T-cell (primary cell): ENCODE results near the gene ARFGEF2. TPM values are rescaled to one million over a fixed set of nuclear protein-coding genes. Genes with fewer than 3 reads are reported as not detected.

Experiments
- ATAC-seq, 4 experiments: fragments of 200-7000 bp in 3 of 4; fragments of 150-1000 bp in 1 of 4; cut with Tn5 transposase; replicated peaks in 1 of 4; 1 replicate in 3 of 4; 2 replicates in 1 of 4; pipeline ENCODE4 v1.10.0; 2021; ENCODE audit warnings: moderate library complexity in 3 of 4, mild to moderate bottlenecking in 2 of 4, moderate number of reproducible peaks in 1 of 4
- CTCF ChIA-PET, 2 donors: fragments of 300-600 bp; sonication (Branson Sonifier 250); formaldehyde crosslinking; loops; one replicate each; lab custom pipeline; 2022; ENCODE audit warnings: antibody characterized with exemption in 2 of 2; lab: Charles Lee
- POLR2A ChIA-PET, 2 donors: fragments of 300-600 bp; sonication (Branson Sonifier 250); formaldehyde crosslinking; loops; one replicate each; lab custom pipeline; 2022; ENCODE audit warnings: antibody characterized with exemption in 2 of 2; lab: Charles Lee
- DNase-seq, 35 experiments: peaks; one replicate each; pipeline versions ENCODE4 v3.0.0 to v3.0.0-alpha.2; 2013 to 2023
- H3K27ac ChIP-seq: one replicate; pipeline ENCODE4 v1.5.1; 2013; ENCODE audit warnings: low read length
- H3K27me3 ChIP-seq, 2 experiments: replicated peaks in 1 of 2; 1 replicate in 1 of 2; 2 replicates in 1 of 2; pipeline versions ENCODE4 v1.6.1 to v1.7.0; 2013; ENCODE audit warnings: low read length in 1 of 2, mixed read lengths in 1 of 2; ENCODE audit not compliant: control insufficient read depth in 2 of 2, insufficient read depth in 2 of 2; ENCODE audit errors: extremely low read depth in 1 of 2
- H3K36me3 ChIP-seq, 2 donors: 1 replicate in 1 of 2; 2 replicates in 1 of 2; pipeline versions ENCODE4 v1.6.1 to v1.7.0; 2013; ENCODE audit warnings: low read length in 1 of 2; ENCODE audit not compliant: control insufficient read depth in 2 of 2, insufficient read depth in 1 of 2; ENCODE audit errors: extremely low read depth in 1 of 2
- H3K4me1 ChIP-seq, 2 experiments: 1 replicate in 1 of 2; 2 replicates in 1 of 2; pipeline versions ENCODE4 v1.6.1 to v1.7.0; 2013; ENCODE audit warnings: low read length in 2 of 2, mixed read lengths in 1 of 2; ENCODE audit not compliant: insufficient read depth in 2 of 2, control insufficient read depth in 1 of 2; ENCODE audit errors: extremely low read depth in 1 of 2
- H3K4me3 ChIP-seq, 2 donors: 1 replicate in 1 of 2; 2 replicates in 1 of 2; pipeline versions ENCODE4 v1.5.1 to v1.7.0; 2013; ENCODE audit warnings: mild to moderate bottlenecking in 2 of 2, low read length in 1 of 2, moderate library complexity in 1 of 2; ENCODE audit not compliant: control insufficient read depth in 1 of 2; ENCODE audit errors: extremely low read depth in 1 of 2
- H3K9me3 ChIP-seq: 2 replicates; pipeline ENCODE4 v1.7.0; 2013
- H3K27ac Mint-ChIP-seq, 2 donors: one replicate each; pipeline ENCODE4 v1.8.0; 2020 to 2021; ENCODE audit warnings: mild to moderate bottlenecking in 2 of 2, mixed read lengths in 2 of 2
- H3K27me3 Mint-ChIP-seq, 2 donors: one replicate each; pipeline ENCODE4 v1.8.0; 2021 to 2022; ENCODE audit warnings: mixed read lengths in 2 of 2
- H3K36me3 Mint-ChIP-seq: one replicate; pipeline ENCODE4 v1.8.0; 2021; ENCODE audit warnings: mixed read lengths
- H3K4me1 Mint-ChIP-seq, 3 donors: one replicate each; pipeline ENCODE4 v1.8.0; 2020 to 2022; ENCODE audit warnings: mixed read lengths in 3 of 3, mild to moderate bottlenecking in 1 of 3
- H3K4me3 Mint-ChIP-seq, 3 donors: one replicate each; pipeline ENCODE4 v1.8.0; 2020 to 2022; ENCODE audit warnings: mild to moderate bottlenecking in 3 of 3, mixed read lengths in 3 of 3, moderate library complexity in 3 of 3
- H3K9me3 Mint-ChIP-seq, 3 donors: one replicate each; pipeline ENCODE4 v1.8.0; 2020 to 2022; ENCODE audit warnings: mixed read lengths in 3 of 3
- WGBS: methylation state at CpG from one replicate; pipeline ENCODE4 v1.1.5; 2013; ENCODE audit warnings: missing lambda C conversion rate; ENCODE audit not compliant: insufficient coverage; 5-methylcytosine and 5-hydroxymethylcytosine counted together
- total RNA-seq, 35 experiments: library from RNA in 6 of 35; stranded (reverse) in 6 of 35; fragments of 120-200 nt in 1 of 35; gene quantifications; one replicate each; pipeline versions ENCODE4 v1.2.1 to v1.2.4 and lab custom pipeline; 2013 to 2026

Gene ARFGEF2
- total RNA-seq, 5 donors from 2014 or later (not counting 1 experiment from before 2014, with no cell fraction given) = 23.4 to 30.3 (median 26.0) TPM

DNA sequence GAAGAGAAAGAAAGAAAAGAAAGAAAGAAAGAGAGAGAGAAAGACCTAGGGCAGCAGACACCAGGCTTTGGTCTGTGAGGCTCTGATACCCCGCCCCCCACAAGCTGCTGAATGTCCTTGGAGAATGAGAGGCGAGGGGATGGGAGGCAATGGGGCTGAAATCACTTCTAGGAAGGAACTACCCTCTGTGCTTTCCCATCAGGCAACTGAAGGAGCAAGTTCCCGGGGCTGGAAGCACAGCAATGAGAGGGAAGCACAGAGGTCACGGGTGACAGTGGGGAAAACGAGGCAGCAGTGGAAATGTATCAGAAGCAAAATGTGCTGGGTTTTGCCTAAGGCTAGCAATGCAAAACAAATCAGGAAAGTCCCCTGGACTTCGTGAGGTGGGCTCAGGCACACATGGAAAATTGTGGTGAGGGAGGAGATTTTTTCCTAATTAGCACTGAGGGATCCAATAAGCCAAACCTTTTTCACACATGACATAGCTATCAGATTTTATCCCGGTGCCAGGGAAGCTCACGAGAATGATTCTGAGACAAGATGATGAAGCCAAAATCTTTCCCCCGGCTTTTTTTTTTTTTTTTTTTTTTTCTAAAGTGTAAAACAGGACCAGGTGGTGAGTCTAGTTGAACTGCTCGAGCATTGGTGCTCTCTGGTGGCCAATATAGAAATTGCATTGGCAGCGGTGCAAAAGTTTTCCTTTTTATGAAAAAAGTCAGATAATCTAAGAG is 16.8 kb upstream of the ARFGEF2 start:
- Mint-ChIP-seq H3K4me1 (peaks cover 7 to 15% (median 9%) of the 10 kb centered on the region in 3 donors), H3K4me3 (no peak overlapping the region), H3K9me3 (peaks cover 0 to 5% (median 4%) of the 10 kb centered on the region in 3 donors), H3K36me3 (no peaks in the 10 kb centered on the region), H3K27me3 (peaks cover 0 to 4% of the 10 kb centered on the region in 2 donors), H3K27ac (peak overlapping the region in 1 of 2 donors; percentile 52)
- Histone ChIP-seq H3K27me3 (no peaks in the 10 kb centered on the region), H3K4me1 (peaks cover 0 to 8% of the 10 kb centered on the region in 2 experiments), H3K36me3 (no peaks in the 10 kb centered on the region), H3K9me3 (no peaks in the 10 kb centered on the region), H3K27ac (no peak overlapping the region), H3K4me3 (no peak overlapping the region)
- ChIA-PET POLR2A (interaction anchor here in 1 of 2 donors (0.6 kb wide), 1 partner anchor 1279 kb away, joined by 4 read pairs; no protein-coding TSS in a partner anchor), CTCF (interaction anchor here (0.6 to 3.0 kb wide), 31 partner anchors 11 to 1532 kb away, joined by 3 to 79 read pairs (median 5); no protein-coding TSS in a partner anchor)
- WGBS = 52% methylated on average over 5 of the region's 11 CpGs
- ATAC-seq (peak; percentile 48 to 64 (median 58)), DNase-seq (peak; percentile 18 to 79 (median 57))

DNA sequence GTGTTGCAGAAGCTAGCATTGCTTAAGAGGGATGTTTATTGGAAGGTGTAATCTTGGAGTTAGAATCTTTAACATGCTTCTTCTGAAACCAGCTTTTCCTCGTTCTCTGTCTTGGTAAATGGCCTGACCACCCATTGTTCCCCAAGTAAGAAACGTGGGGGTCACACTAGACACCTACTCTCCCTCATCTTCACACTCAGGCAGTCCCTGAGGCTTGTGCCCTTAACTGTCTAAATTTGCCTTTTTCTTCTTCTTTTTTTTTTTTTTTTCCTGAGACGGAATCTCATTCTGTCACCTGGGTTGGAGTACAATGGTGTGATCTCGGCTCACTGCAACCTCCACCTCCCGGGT is 16.2 kb upstream of the ARFGEF2 start:
- Mint-ChIP-seq H3K27ac (no peak overlapping the region), H3K4me3 (no peak overlapping the region), H3K4me1 (peaks cover 7 to 15% (median 14%) of the 10 kb centered on the region in 3 donors), H3K36me3 (no peaks in the 10 kb centered on the region), H3K27me3 (peaks cover 0 to 4% of the 10 kb centered on the region in 2 donors), H3K9me3 (peaks cover 0 to 5% (median 4%) of the 10 kb centered on the region in 3 donors)
- H3K36me3 ChIP-seq = no peaks in the 10 kb centered on the region
- peaks cover 0 to 12% of the 10 kb centered on the region in 2 experiments for H3K4me1 ChIP-seq
- CTCF ChIA-PET = interaction anchor here (0.6 to 3.0 kb wide), 13 partner anchors 23 to 416 kb away, joined by 3 to 79 read pairs (median 4); no protein-coding TSS in a partner anchor
- no peak for ATAC-seq
- WGBS = 35% methylated on average over 2 of the region's 5 CpGs
- H3K4me3 ChIP-seq = no peak overlapping the region
- POLR2A ChIA-PET = no interaction called here
- H3K27ac ChIP-seq = no peak overlapping the region
- H3K27me3 ChIP-seq = no peaks in the 10 kb centered on the region
- DNase-seq = no peak
- no peaks in the 10 kb centered on the region for H3K9me3 ChIP-seq

DNA sequence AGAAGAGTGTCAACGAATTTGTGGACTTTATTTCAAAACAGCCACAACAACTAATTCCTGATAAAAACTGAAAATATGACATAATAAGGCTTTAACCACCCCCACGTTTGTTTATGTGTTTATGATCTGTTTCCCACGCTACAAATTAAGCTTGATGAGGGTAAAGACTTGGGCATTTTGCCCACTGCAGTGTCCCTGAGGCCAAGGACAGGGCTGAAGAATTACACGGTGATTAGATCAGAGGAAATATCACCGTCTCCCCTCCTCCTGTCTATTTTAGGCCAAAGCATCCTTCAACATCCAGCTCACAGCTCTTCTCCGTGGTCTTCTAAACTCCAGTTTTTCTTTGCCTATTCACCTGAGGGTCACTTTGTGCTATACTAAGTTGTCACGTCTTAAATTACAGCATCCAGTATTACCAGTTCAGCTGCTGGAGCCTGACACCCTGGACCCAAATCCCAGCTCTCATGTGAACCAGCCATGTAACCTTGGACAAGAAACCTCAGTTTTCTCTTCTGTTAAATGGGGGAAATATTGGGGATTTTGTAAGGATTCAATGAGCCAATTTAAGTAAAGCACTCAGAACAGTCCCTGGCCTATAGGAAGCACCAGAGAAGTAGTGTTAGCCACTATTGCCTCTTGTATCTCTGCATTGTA is 15.2 kb upstream of the ARFGEF2 start:
- 92% methylated on average over 3 of the region's 7 CpGs for WGBS
- Histone ChIP-seq H3K4me3 (no peak overlapping the region), H3K27me3 (no peaks in the 10 kb centered on the region), H3K27ac (no peak overlapping the region), H3K4me1 (peaks cover 0 to 23% of the 10 kb centered on the region in 2 experiments), H3K9me3 (no peaks in the 10 kb centered on the region), H3K36me3 (no peaks in the 10 kb centered on the region)
- POLR2A ChIA-PET = interaction anchor here in 1 of 2 donors (0.5 kb wide), 1 partner anchor 18 kb away, joined by 4 read pairs; no protein-coding TSS in a partner anchor
- no peak for DNase-seq
- CTCF ChIA-PET = interaction anchor here (1.0 to 3.0 kb wide), 5 partner anchors 245 to 257 kb away, joined by 3 to 79 read pairs (median 3); no protein-coding TSS in a partner anchor
- no peak overlapping the region for H3K4me3 Mint-ChIP-seq
- peaks cover 0 to 5% (median 4%) of the 10 kb centered on the region in 3 donors for H3K9me3 Mint-ChIP-seq
- no peaks in the 10 kb centered on the region for H3K27me3 Mint-ChIP-seq
- H3K27ac Mint-ChIP-seq = no peak overlapping the region
- no peaks in the 10 kb centered on the region for H3K36me3 Mint-ChIP-seq
- H3K4me1 Mint-ChIP-seq = peaks cover 7 to 25% (median 17%) of the 10 kb centered on the region in 3 donors
- no peak for ATAC-seq

DNA sequence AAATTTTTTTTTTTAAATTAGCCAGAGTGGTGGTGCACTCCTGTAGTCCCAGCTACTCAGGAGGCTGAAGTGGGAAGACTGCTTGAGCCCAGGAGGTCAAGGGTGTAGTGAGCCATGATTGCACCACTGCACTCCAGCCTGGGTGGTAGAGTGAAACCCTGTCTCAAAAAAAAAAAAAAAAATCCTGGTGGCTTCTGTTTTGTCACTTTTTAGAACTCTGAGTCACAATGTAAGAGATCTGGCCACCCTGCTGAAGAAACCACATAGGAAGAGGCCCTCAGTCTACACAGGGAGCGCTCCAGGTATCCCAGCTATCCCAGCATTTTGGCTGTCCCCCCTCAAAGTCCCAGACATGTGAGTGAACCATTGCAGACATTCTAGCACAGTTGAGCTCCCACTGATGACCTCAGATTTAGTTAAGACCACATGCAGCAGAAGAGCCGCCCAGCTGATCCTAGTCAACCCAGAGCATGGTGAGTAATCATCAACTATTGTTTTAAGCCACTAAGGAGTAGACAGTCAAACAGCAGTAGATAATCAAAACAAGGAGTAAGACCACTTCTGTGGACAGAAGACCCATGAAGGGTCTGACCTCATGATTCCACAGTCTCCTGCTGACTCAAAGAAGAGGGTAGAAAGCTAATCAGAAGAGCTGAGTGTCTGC is 12.7 kb upstream of the ARFGEF2 start:
- Mint-ChIP-seq H3K27ac (no peak overlapping the region), H3K4me3 (no peak overlapping the region), H3K9me3 (peaks cover 0 to 5% (median 4%) of the 10 kb centered on the region in 3 donors), H3K27me3 (peaks cover 0 to 4% of the 10 kb centered on the region in 2 donors), H3K4me1 (peaks cover 7 to 29% (median 15%) of the 10 kb centered on the region in 3 donors), H3K36me3 (no peaks in the 10 kb centered on the region)
- ATAC-seq (no peak), DNase-seq (no peak)
- Histone ChIP-seq H3K4me1 (peaks cover 0 to 29% of the 10 kb centered on the region in 2 experiments), H3K27me3 (peaks cover 0 to 7% of the 10 kb centered on the region in 2 experiments), H3K9me3 (no peaks in the 10 kb centered on the region), H3K27ac (no peak overlapping the region), H3K36me3 (no peaks in the 10 kb centered on the region), H3K4me3 (no peak overlapping the region)
- POLR2A ChIA-PET = interaction anchor here in 1 of 2 donors (0.6 kb wide), 1 partner anchor 13 kb away, joined by 4 read pairs; the partner anchor contains the start of gene ARFGEF2
- CTCF ChIA-PET = interaction anchor here in 1 of 2 donors (0.6 to 2.6 kb wide), 2 partner anchors 16 to 251 kb away, joined by 3 to 12 read pairs; no protein-coding TSS in a partner anchor
- WGBS = 100% methylated on average over 2 of the region's 2 CpGs

DNA sequence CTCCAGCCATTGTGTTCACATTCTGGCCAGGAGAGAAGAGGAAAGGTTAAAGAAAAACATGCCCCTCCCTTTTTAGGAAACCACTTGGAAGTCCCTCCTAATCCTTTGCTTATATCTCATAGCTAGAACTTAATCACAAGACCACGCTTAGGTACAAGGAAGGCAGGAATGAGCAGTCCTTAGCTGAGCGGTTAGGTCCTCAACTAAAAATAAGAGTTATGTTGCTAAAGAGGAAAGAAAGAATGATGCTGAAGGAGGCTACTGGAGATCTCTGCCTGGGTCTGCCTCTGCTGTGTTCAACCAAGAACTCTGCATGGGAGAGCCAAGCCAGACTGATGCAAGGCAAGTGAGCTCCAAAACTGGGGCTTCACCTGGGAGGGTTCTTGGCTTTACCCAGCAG is 11.6 kb upstream of the ARFGEF2 start:
- ATAC-seq (no peak), DNase-seq (no peak)
- Mint-ChIP-seq H3K27ac (peak overlapping the region in 1 of 2 donors; percentile 36), H3K27me3 (peaks cover 0 to 4% of the 10 kb centered on the region in 2 donors), H3K4me3 (no peak overlapping the region), H3K9me3 (peaks cover 0 to 5% (median 4%) of the 10 kb centered on the region in 3 donors), H3K36me3 (no peaks in the 10 kb centered on the region), H3K4me1 (peaks cover 2 to 22% (median 9%) of the 10 kb centered on the region in 3 donors)
- Histone ChIP-seq H3K4me1 (peaks cover 0 to 24% of the 10 kb centered on the region in 2 experiments), H3K4me3 (no peak overlapping the region), H3K36me3 (no peaks in the 10 kb centered on the region), H3K27ac (peak overlapping the region; percentile 58), H3K9me3 (no peaks in the 10 kb centered on the region), H3K27me3 (peaks cover 0 to 7% of the 10 kb centered on the region in 2 experiments)
- 100% methylated on average over 1 of the region's 2 CpGs for WGBS
- ChIA-PET CTCF (interaction anchor here in 1 of 2 donors (1.1 to 2.6 kb wide), 2 partner anchors 12 to 253 kb away, joined by 3 to 12 read pairs; no protein-coding TSS in a partner anchor), POLR2A (no interaction called here)
